Panc1 (cell line): ENCODE measurements around the gene COTL1. TPM values are rescaled to one million over a fixed set of nuclear protein-coding genes. Genes with fewer than 3 reads are reported as not detected.

Source experiments
- ATAC-seq: fragments of 200-7000 bp; cut with Tn5 transposase; 2 replicates; pipeline ENCODE4 v1.9.1; 2020; ENCODE audit warnings: mild to moderate bottlenecking, moderate library complexity
- BruUV-seq: library from RNA; stranded (reverse); fragments of 400-500 nt; replicated peaks from 2 replicates; lab custom pipeline; 2021; lab: Mats Ljungman, UMichigan
- CTCF ChIA-PET: fragments of 300-600 bp; sonication (Branson Sonifier 250); formaldehyde crosslinking; loops from one replicate; lab custom pipeline; 2022; ENCODE audit warnings: antibody characterized with exemption; lab: Charles Lee
- POLR2A ChIA-PET: fragments of 300-600 bp; sonication (Branson Sonifier 250); formaldehyde crosslinking; loops from one replicate; lab custom pipeline; 2022; ENCODE audit warnings: antibody characterized with exemption; lab: Charles Lee
- DNase-seq: peaks from one replicate; pipeline ENCODE4 v3.0.0-alpha.2; 2010; ENCODE audit warnings: low read depth, low spot score
- H3K27ac ChIP-seq: 2 replicates; pipeline ENCODE4 v1.5.1; 2011; ENCODE audit warnings: mild to moderate bottlenecking, low read length, inconsistent platforms
- H3K27me3 ChIP-seq: fragments of 200-500 bp; sonication (Bioruptor generic); 2 replicates; pipeline ENCODE4 v1.6.0; 2014; ENCODE audit warnings: low read length, inconsistent platforms; ENCODE audit not compliant: control insufficient read depth, insufficient read depth
- H3K36me3 ChIP-seq: fragments of 200-500 bp; sonication (Bioruptor generic); 2 replicates; pipeline ENCODE4 v1.5.1; 2014; ENCODE audit warnings: inconsistent platforms, mild to moderate bottlenecking, low read length, moderate library complexity; ENCODE audit not compliant: control insufficient read depth, insufficient read depth
- H3K4me1 ChIP-seq: 2 replicates; pipeline ENCODE4 v1.5.1; 2011; ENCODE audit warnings: inconsistent platforms, mild to moderate bottlenecking, low read length, moderate library complexity; ENCODE audit not compliant: control insufficient read depth, insufficient read depth
- H3K4me3 ChIP-seq, 2 experiments: 2 replicates each; pipeline ENCODE4 v1.5.1; 2011 to 2012; ENCODE audit warnings: low read depth in 2 of 2, low read length in 2 of 2, mild to moderate bottlenecking in 2 of 2, inconsistent platforms in 1 of 2, moderate library complexity in 1 of 2
- H3K9me3 ChIP-seq: fragments of 200-500 bp; sonication (Bioruptor generic); 2 replicates; pipeline ENCODE4 v1.5.1; 2014; ENCODE audit warnings: low read depth, mild to moderate bottlenecking, inconsistent platforms, low read length, moderate library complexity; ENCODE audit not compliant: control insufficient read depth, insufficient read depth
- CTCF ChIP-seq: fragments of 450-650 bp; IDR thresholded peaks from 2 replicates; pipeline ENCODE4 v1.5.1; 2017; ENCODE audit warnings: mild to moderate bottlenecking
- POLR2AphosphoS5 ChIP-seq: IDR thresholded peaks from 2 replicates; pipeline ENCODE4 v1.6.1; 2012; ENCODE audit warnings: mild to moderate bottlenecking, low read depth, low read length, moderate library complexity
- REST ChIP-seq, 2 experiments: IDR thresholded peaks; 2 replicates each; pipeline ENCODE4 v1.6.1; 2011 to 2012; ENCODE audit warnings: low read depth in 2 of 2, control low read depth in 1 of 2, low read length in 1 of 2, mild to moderate bottlenecking in 1 of 2, moderate library complexity in 1 of 2; ENCODE audit not compliant: insufficient read depth in 1 of 2
- SIN3A ChIP-seq: IDR thresholded peaks from 2 replicates; pipeline ENCODE4 v1.6.1; 2012; ENCODE audit warnings: low read depth, mild to moderate bottlenecking, low read length, moderate library complexity, borderline replicate concordance; ENCODE audit not compliant: insufficient read depth
- TCF7L2 ChIP-seq: IDR thresholded peaks from 2 replicates; pipeline ENCODE4 v1.6.1; 2011; ENCODE audit warnings: mild to moderate bottlenecking, low read depth, low read length, inconsistent platforms
- in situ Hi-C: cut with HindIII; loops from 2 replicates; pipeline ENCODE4 v1.10.0; 2016; ENCODE audit warnings: low sequenced_read_pairs, low pct_unique_long_range_greater_than_20kb
- intact Hi-C: fragments of 100-400 bp; cut with micrococcal nuclease; formaldehyde crosslinking; loops from one replicate; pipeline ENCODE4 v1.10.0; 2022; ENCODE audit not compliant: unreplicated experiment
- total RNA-seq: library from RNA; stranded (reverse); gene quantifications from one replicate; pipeline ENCODE4 v1.2.1, GENCODE V29; 2021; ENCODE audit not compliant: unreplicated experiment

Gene COTL1
- total RNA-seq, 1 experiment from 2014 or later: 302 TPM

- H3K27me3 ChIP-seq: no peaks in the 10 kb centered on the region
- in situ Hi-C loops (no loop called here), intact Hi-C loops (no loop called here)
- DNase-seq (no peak), ATAC-seq (no peak)
- peaks cover 4% of the 10 kb centered on the region for H3K36me3 ChIP-seq
- ChIA-PET CTCF (no interaction called here), POLR2A (no interaction called here)
- no peaks in the 10 kb centered on the region for H3K9me3 ChIP-seq
- no TSS peak for BruUV-seq
- peak overlapping the region; percentile 81 for H3K27ac ChIP-seq
- no peak for TF ChIP-seq CTCF
- no peak for TF ChIP-seq SIN3A
- no peak for TF ChIP-seq REST (IDR thresholded peaks at IDR 0.05; ENCODE audit: insufficient read depth in 1 of 2, low read depth in 2 of 2, low read length in 1 of 2)
- H3K4me3 ChIP-seq: peak overlapping the region; percentile 80 to 84
- peaks cover 32% of the 10 kb centered on the region for H3K4me1 ChIP-seq
Observed at GRCh38 chr16:84614968-84615813, 2.7 kb downstream of the COTL1 start.

- H3K9me3 ChIP-seq: no peaks in the 10 kb centered on the region
- TF ChIP-seq TCF7L2: no peak
- TF ChIP-seq SIN3A: no peak
- TF ChIP-seq CTCF: no peak
- no peak for TF ChIP-seq POLR2AphosphoS5
- no peak for TF ChIP-seq REST (IDR thresholded peaks at IDR 0.05; ENCODE audit: insufficient read depth in 1 of 2, low read depth in 2 of 2, low read length in 1 of 2)
- ChIA-PET CTCF (interaction anchor here (0.5 kb wide), 1 partner anchor 121 kb away, joined by 6 read pairs; no protein-coding TSS in a partner anchor), POLR2A (no interaction called here)
- H3K4me1 ChIP-seq: peaks cover 36% of the 10 kb centered on the region
- no TSS peak for BruUV-seq
- peaks cover 4% of the 10 kb centered on the region for H3K36me3 ChIP-seq
- H3K4me3 ChIP-seq: peak overlapping the region in 1 of 2 experiments; percentile 84; a peak in 2 of 4 replicates
- in situ Hi-C loops: no loop called here
- H3K27ac ChIP-seq: peak overlapping the region; percentile 54; the same call in 1 of the 2 replicates
- ATAC-seq (no peak), DNase-seq (no peak)
- intact Hi-C loops: no loop called here
- no peaks in the 10 kb centered on the region for H3K27me3 ChIP-seq
Observed at GRCh38 chr16:84614623-84614967, 3.3 kb downstream of the COTL1 start.
